DMS 273 (cell line): ENCODE results near the gene KCNQ1.

Experiments
- DNase-seq: peaks from one replicate; lab custom pipeline; 2025; ENCODE audit not compliant: unreplicated experiment; lab: John Stamatoyannopoulos, UW

Gene KCNQ1

GRCh38 chr11:2887515-2888195 lies 442.8 kb downstream of the KCNQ1 start:
- no peak for DNase-seq

GRCh38 chr11:2888266-2888968 lies 443.6 kb downstream of the KCNQ1 start:
- peak; percentile 91 for DNase-seq

DNA sequence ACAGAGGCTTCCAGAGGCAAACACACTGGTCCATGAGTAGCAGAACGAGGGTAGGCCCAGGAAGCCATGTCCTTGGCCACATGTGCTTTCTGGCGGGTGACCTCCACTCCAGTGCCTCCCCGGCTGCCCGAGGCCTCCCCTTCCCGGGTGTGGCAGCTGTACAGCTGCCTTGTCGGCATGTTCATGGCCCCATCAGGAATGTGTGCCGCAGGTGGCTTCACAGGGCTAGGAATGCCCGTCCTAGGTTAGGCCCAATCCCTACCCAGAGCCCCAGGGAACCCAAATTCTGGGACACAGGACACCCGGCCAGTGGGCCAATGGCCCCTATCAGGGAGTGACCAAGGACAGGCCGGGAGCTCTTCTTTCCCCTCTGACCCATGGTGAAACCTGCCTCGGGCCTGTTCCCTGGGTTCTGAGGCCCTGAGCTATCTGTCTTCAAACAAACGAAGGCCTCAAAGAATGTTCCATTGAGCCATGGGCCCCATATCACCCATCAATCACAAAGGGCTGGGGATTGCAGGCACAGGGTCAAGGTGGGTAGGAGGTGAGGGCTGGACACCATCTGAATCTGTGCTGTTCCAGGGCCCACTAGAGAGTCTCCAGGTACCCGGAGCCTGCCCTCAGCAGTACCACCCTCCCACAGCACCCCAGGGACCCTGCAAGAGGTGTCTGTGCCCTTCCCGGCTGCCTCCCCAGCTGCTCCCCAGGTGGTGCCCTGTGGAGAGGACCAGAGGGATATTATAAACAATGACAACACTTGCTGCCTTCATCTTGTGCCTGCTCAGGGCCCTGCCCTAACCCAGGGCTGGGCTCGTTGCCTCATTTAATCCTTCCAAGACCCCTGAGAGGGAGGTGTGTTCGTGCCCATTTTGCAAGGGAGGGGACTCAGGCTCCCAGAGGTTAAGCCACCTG lies 444.8 kb downstream of the KCNQ1 start:
- no peak for DNase-seq

DNA sequence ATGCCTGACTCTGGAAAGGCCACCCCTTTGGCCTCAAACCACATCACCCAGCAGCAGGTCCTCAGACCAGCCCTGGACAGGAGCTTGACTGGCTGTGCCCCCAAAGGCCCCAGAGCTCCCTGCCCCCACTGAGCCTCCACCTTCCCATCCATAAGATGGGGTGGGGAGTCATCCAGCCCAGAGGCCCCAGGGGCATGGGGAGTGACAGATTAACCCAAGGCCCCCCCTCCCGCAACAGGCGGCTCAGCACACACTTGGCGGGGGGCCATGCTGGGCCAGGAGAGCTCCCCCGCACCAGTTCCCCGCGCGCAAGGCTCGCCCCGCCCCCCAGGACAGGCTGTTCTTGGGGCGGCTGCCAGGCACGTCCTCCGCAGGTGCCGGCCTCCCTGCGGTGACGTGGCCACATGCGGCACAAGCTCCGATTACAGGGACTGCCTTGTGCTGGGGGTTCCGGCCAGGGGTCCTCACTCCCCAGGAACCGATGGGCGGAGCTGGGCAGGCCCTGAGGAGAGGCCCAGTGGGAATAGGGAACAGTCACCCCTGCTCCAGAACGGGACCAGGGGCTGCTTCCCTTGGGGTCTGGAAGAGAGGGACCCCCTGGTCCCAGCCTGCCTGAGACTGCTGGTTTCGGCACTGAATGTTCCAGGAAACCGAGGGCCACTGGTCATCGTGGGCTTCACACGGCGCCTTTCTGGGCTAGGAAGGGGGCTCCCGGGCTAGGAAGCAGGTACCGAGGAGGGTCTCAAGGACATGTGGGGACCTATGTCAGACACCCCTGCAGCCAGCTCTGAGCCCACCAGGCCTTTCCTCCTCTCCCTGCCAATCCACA lies 445.9 kb downstream of the KCNQ1 start:
- DNase-seq = peak; percentile 73

DNA sequence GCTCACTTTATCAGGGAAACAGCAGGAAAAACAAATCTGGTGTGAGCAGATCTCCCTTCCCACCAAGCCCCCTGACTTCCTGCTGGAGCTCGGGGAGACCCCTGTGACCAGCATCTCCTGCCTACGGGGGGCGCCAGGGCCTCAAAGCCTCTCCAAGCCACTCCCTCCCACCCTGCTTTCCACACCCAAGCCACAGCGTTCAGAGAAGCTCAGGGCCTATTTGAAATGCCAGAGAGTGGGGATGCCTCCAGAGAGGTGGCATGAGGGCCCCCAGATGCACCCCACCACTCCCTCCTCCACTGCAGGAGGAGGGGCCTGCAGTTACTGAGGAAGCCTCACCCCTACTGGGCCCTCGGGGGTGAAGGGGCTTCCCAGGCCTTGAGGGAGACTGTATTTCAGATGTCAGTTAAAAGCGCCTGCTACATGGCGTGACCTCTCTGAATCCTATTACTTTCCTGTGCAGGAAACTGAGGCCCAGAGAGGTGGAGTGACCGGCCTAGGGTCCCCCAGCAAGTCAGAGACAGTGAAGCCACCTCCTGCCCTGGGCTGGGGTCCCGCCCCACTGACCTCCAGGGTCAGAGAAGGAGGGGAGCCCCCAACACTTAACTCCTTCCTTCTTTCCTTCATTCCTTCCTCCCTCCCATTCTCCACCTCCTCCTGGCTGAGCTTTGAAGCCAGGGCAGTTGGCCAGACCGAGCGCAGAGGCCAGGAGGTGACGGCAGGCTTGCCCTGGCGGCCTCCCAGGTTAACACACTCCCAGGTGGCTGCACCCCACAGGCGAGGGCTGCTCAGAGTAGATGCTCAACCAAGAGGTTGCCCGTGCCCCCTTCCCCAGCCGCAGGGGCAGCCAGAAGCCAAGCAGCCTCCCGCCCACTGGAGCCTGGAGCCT lies 446.8 kb downstream of the KCNQ1 start:
- peak; percentile 45 for DNase-seq

DNA sequence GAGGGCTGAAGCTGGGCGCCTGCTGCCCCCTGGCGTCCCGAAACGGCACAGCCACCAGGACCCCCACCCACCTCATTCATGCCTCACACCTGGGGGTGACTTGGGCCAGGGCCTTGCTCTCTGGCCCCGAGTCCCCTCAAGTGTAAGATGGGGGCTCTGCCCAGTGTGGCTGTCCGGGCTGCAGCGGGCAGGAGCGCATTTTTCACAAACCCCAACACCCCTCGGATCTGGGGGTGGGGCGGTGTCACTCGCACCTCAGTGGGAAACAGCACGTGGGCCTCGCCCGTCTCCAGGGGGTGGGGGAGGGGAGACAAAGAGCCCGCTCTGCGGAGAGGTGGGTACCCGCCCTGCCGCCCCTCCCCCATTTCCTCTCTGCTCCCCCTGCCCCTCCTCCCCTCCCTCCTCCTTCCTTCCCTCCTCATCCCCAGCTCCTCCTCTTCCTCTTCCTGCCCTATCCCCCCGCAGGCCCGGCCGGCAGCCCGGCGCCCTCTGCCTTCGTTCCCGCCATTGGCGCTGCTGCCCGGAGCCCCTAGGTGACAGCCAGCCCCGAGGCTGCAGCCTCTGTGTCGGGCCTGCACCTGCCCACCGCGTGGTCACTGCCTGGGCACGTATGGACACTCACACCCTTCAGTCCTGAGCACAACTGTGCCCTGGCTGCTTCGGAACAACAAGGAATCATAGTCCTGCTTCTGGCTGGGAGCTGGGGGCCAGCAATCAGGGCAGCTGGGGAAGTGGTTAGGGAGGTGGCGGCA lies 447.6 kb downstream of the KCNQ1 start:
- peak; percentile 76 for DNase-seq

- DNase-seq = peak; percentile 39
These were observed 448.2 kb downstream of the KCNQ1 start for GRCh38 chr11:2892967-2893528.

DNA sequence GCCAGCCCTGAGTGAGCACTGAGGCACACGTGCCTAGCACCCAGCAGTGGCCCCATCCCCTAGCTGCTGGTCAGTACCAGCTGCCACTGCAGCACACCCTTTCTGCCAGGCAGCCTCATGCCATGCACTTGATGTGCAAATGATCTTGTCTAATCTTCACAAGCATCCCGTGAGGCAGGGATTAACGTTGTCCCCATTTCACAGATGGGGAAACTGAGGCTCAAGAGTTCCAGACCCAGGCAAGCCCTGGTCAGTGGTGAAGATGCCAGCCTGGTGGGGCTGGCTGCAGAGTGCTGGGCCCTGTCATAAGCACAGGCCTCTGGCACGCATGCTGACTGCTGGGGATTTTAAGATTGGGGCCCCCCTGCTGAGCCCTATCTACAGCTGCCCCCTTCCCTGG lies 449.1 kb downstream of the KCNQ1 start:
- DNase-seq = no peak

- DNase-seq = no peak
These were observed 451.2 kb downstream of the KCNQ1 start for GRCh38 chr11:2896047-2896446.

DNA sequence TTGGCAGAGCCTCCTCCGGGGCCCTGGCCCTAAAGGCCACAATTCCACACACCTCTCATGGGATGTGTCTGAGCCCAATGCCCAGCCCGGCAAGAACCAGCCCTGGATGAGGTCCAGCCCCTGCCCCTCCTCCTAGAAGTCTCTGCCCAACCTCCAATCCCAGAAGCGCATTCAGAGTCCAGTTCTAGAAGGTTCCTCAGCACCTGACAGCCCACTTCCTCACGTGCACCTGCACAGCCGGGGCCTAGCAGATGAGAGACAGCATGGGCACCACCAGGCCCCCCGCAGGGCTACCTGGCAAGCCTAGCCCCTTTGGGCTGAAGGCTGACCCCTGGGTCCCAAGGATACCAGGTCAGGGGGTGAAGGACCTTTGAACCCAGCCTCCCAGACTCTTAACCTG lies 452.2 kb downstream of the KCNQ1 start:
- DNase-seq = no peak

- DNase-seq = no peak
These were observed 453.7 kb downstream of the KCNQ1 start for GRCh38 chr11:2898366-2899079.
